Measurements from ENCODE around the gene OR2T5.
"Not testable (repeated sequence)": the region's sequence is repeated elsewhere in the genome, so short reads cannot be mapped to it uniquely, and the experiment has no call there.

The OR2T5 gene

GRCh38 chr1:248455045-248455444 is 33.3 kb upstream of the OR2T5 start:
- not testable (repeated sequence) for H3K56ac ChIP-seq (ENCODE audit: low read length); H3K27me3 ChIP-seq (ENCODE audit: insufficient read depth, low read length, poor library complexity); H3K27ac ChIP-seq (ENCODE audit: low read depth, low read length); H2AK5ac ChIP-seq (ENCODE audit: low read length); H3K4me1 ChIP-seq (ENCODE audit: control insufficient read depth, low read depth, low read length); H3K79me1 ChIP-seq (ENCODE audit: low read length); DNase-seq; H3K36me3 ChIP-seq (ENCODE audit: control insufficient read depth, insufficient read depth, low read length); H3K79me2 ChIP-seq (ENCODE audit: control insufficient read depth, insufficient read depth, low read length); H3K18ac ChIP-seq (ENCODE audit: low read length); H3K9ac ChIP-seq (ENCODE audit: low read length); H2BK120ac ChIP-seq (ENCODE audit: low read depth, low read length); H2BK5ac ChIP-seq (ENCODE audit: low read length); H3K23ac ChIP-seq (ENCODE audit: low read length); H4K5ac ChIP-seq (ENCODE audit: low read length); H4K8ac ChIP-seq (ENCODE audit: low read depth, low read length); H2BK15ac ChIP-seq (replicated peaks; ENCODE audit: low read depth); H3K4ac ChIP-seq (ENCODE audit: low read depth, low read length); H3K4me3 ChIP-seq (ENCODE audit: low read length); H3K4me2 ChIP-seq (ENCODE audit: low read length)
- no CpG with 5 or more reads among the region's 4 CpGs for WGBS (ENCODE audit: extremely low coverage, insufficient coverage, low lambda C conversion rate)

GRCh38 chr1:248456635-248457034 is 31.8 kb upstream of the OR2T5 start:
- not testable (repeated sequence) for H4K5ac ChIP-seq (ENCODE audit: low read length); H3K9ac ChIP-seq (ENCODE audit: low read length); H2BK15ac ChIP-seq (replicated peaks; ENCODE audit: low read depth)

GRCh38 chr1:248459117-248459516 is 29.3 kb upstream of the OR2T5 start:
- WGBS (ENCODE audit: extremely low coverage, insufficient coverage, low lambda C conversion rate), result no CpG with 5 or more reads among the region's 7 CpGs
- not testable (repeated sequence) for H3K56ac ChIP-seq (ENCODE audit: low read length); H3K23ac ChIP-seq (ENCODE audit: low read length); H4K5ac ChIP-seq (ENCODE audit: low read length); H3K27me3 ChIP-seq (ENCODE audit: insufficient read depth, low read length, poor library complexity); H2AK5ac ChIP-seq (ENCODE audit: low read length); H4K8ac ChIP-seq (ENCODE audit: low read depth, low read length); H2BK15ac ChIP-seq (replicated peaks; ENCODE audit: low read depth); H3K79me1 ChIP-seq (ENCODE audit: low read length); DNase-seq; H2BK120ac ChIP-seq (ENCODE audit: low read depth, low read length); H3K18ac ChIP-seq (ENCODE audit: low read length); H2BK5ac ChIP-seq (ENCODE audit: low read length); H3K9ac ChIP-seq (ENCODE audit: low read length); H3K4me1 ChIP-seq (ENCODE audit: control insufficient read depth, low read depth, low read length); H3K36me3 ChIP-seq (ENCODE audit: control insufficient read depth, insufficient read depth, low read length); H3K79me2 ChIP-seq (ENCODE audit: control insufficient read depth, insufficient read depth, low read length); H3K4me3 ChIP-seq (ENCODE audit: low read length); H3K4me2 ChIP-seq (ENCODE audit: low read length); H3K27ac ChIP-seq (ENCODE audit: low read depth, low read length); H3K4ac ChIP-seq (ENCODE audit: low read depth, low read length)

More at GRCh38 chr1:248456635-248457034, 31.8 kb upstream of the OR2T5 start:
- H2AK5ac ChIP-seq (ENCODE audit: low read length); H3K36me3 ChIP-seq (ENCODE audit: control insufficient read depth, insufficient read depth, low read length); H3K4ac ChIP-seq (ENCODE audit: low read depth, low read length); H3K4me2 ChIP-seq (ENCODE audit: low read length); H3K79me2 ChIP-seq (ENCODE audit: control insufficient read depth, insufficient read depth, low read length); H3K23ac ChIP-seq (ENCODE audit: low read length); H2BK5ac ChIP-seq (ENCODE audit: low read length); DNase-seq; H3K4me3 ChIP-seq (ENCODE audit: low read length); H3K56ac ChIP-seq (ENCODE audit: low read length); H3K4me1 ChIP-seq (ENCODE audit: control insufficient read depth, low read depth, low read length); H2BK120ac ChIP-seq (ENCODE audit: low read depth, low read length); H3K27me3 ChIP-seq (ENCODE audit: insufficient read depth, low read length, poor library complexity); H4K8ac ChIP-seq (ENCODE audit: low read depth, low read length); H3K79me1 ChIP-seq (ENCODE audit: low read length); H3K27ac ChIP-seq (ENCODE audit: low read depth, low read length); H3K18ac ChIP-seq (ENCODE audit: low read length): not testable (repeated sequence)
- WGBS (ENCODE audit: extremely low coverage, insufficient coverage, low lambda C conversion rate), result no CpG with 5 or more reads among the region's 2 CpGs

- H4K5ac ChIP-seq (ENCODE audit: low read length), result no peak overlapping the region
- H2AK5ac ChIP-seq (ENCODE audit: low read length), result no peak overlapping the region
- no peak for DNase-seq
- H3K56ac ChIP-seq (ENCODE audit: low read length), result no peak overlapping the region
- H3K4me2 ChIP-seq (ENCODE audit: low read length), result no peak overlapping the region
- no peak overlapping the region for H3K9ac ChIP-seq (ENCODE audit: low read length)
- H3K4ac ChIP-seq (ENCODE audit: low read depth, low read length), result no peak overlapping the region
- H3K27me3 ChIP-seq (ENCODE audit: insufficient read depth, low read length, poor library complexity), result no peaks in the 10 kb centered on the region
- no peaks in the 10 kb centered on the region for H3K79me1 ChIP-seq (ENCODE audit: low read length)
- H4K8ac ChIP-seq (ENCODE audit: low read depth, low read length), result no peak overlapping the region
- H2BK5ac ChIP-seq (ENCODE audit: low read length), result no peak overlapping the region
- no peak overlapping the region for H2BK15ac ChIP-seq (replicated peaks; ENCODE audit: low read depth)
- no peak overlapping the region for H3K27ac ChIP-seq (ENCODE audit: low read depth, low read length)
- no peak overlapping the region for H3K23ac ChIP-seq (ENCODE audit: low read length)
- H3K18ac ChIP-seq (ENCODE audit: low read length), result no peak overlapping the region
- no peaks in the 10 kb centered on the region for H3K4me1 ChIP-seq (ENCODE audit: control insufficient read depth, low read depth, low read length)
- no peak overlapping the region for H3K4me3 ChIP-seq (ENCODE audit: low read length)
- H3K36me3 ChIP-seq (ENCODE audit: control insufficient read depth, insufficient read depth, low read length), result no peaks in the 10 kb centered on the region
- H3K79me2 ChIP-seq (ENCODE audit: control insufficient read depth, insufficient read depth, low read length), result no peaks in the 10 kb centered on the region
- WGBS (ENCODE audit: extremely low coverage, insufficient coverage, low lambda C conversion rate), result no CpG with 5 or more reads among the region's 4 CpGs
- H2BK120ac ChIP-seq (ENCODE audit: low read depth, low read length), result no peak overlapping the region
Observed at GRCh38 chr1:248471154-248471553, 17.2 kb upstream of the OR2T5 start.

- not testable (repeated sequence) for H3K4me3 ChIP-seq (ENCODE audit: low read length); H3K18ac ChIP-seq (ENCODE audit: low read length); DNase-seq; H4K5ac ChIP-seq (ENCODE audit: low read length); H3K36me3 ChIP-seq (ENCODE audit: control insufficient read depth, insufficient read depth, low read length); H3K27ac ChIP-seq (ENCODE audit: low read depth, low read length); H3K4me1 ChIP-seq (ENCODE audit: control insufficient read depth, low read depth, low read length); H3K56ac ChIP-seq (ENCODE audit: low read length); H4K8ac ChIP-seq (ENCODE audit: low read depth, low read length); H2BK15ac ChIP-seq (replicated peaks; ENCODE audit: low read depth); H3K79me2 ChIP-seq (ENCODE audit: control insufficient read depth, insufficient read depth, low read length); H3K79me1 ChIP-seq (ENCODE audit: low read length); H2BK5ac ChIP-seq (ENCODE audit: low read length); H3K27me3 ChIP-seq (ENCODE audit: insufficient read depth, low read length, poor library complexity); H3K4me2 ChIP-seq (ENCODE audit: low read length); H3K9ac ChIP-seq (ENCODE audit: low read length); H2AK5ac ChIP-seq (ENCODE audit: low read length); H3K4ac ChIP-seq (ENCODE audit: low read depth, low read length); H3K23ac ChIP-seq (ENCODE audit: low read length); H2BK120ac ChIP-seq (ENCODE audit: low read depth, low read length)
- WGBS (ENCODE audit: extremely low coverage, insufficient coverage, low lambda C conversion rate), result no CpG with 5 or more reads among the region's 2 CpGs
Observed at GRCh38 chr1:248472111-248472510, 16.3 kb upstream of the OR2T5 start.

- not testable (repeated sequence) for H3K36me3 ChIP-seq (ENCODE audit: control insufficient read depth, insufficient read depth, low read length); H3K56ac ChIP-seq (ENCODE audit: low read length); H3K79me1 ChIP-seq (ENCODE audit: low read length); H2BK15ac ChIP-seq (replicated peaks; ENCODE audit: low read depth); H3K23ac ChIP-seq (ENCODE audit: low read length); H4K5ac ChIP-seq (ENCODE audit: low read length); H3K27me3 ChIP-seq (ENCODE audit: insufficient read depth, low read length, poor library complexity); H3K27ac ChIP-seq (ENCODE audit: low read depth, low read length); H3K4me3 ChIP-seq (ENCODE audit: low read length); H4K8ac ChIP-seq (ENCODE audit: low read depth, low read length); H3K4me1 ChIP-seq (ENCODE audit: control insufficient read depth, low read depth, low read length); H3K4ac ChIP-seq (ENCODE audit: low read depth, low read length); H3K9ac ChIP-seq (ENCODE audit: low read length); H2BK5ac ChIP-seq (ENCODE audit: low read length); H3K18ac ChIP-seq (ENCODE audit: low read length); H3K79me2 ChIP-seq (ENCODE audit: control insufficient read depth, insufficient read depth, low read length); H2AK5ac ChIP-seq (ENCODE audit: low read length); H3K4me2 ChIP-seq (ENCODE audit: low read length); DNase-seq; H2BK120ac ChIP-seq (ENCODE audit: low read depth, low read length)
- WGBS (ENCODE audit: extremely low coverage, insufficient coverage, low lambda C conversion rate), result no CpG with 5 or more reads among the region's 2 CpGs
Observed at GRCh38 chr1:248473051-248473450, 15.3 kb upstream of the OR2T5 start, which contains the start of gene OR2T3. Gene OR2T3, plus strand, starts transcription at chr1:248473351. Its CDS starts 0 bp downstream, at chr1:248473351.

All from mesendoderm (in vitro differentiated cells).